NB4 (cell line): Measurements from ENCODE around the gene SULT1A1.

Experiments
- CTCF ChIP-seq: IDR thresholded peaks from one replicate; pipeline ENCODE4 v1.5.1; 2012; ENCODE audit warnings: low read depth, low read length
- POLR2A ChIP-seq: IDR thresholded peaks from 2 replicates; pipeline ENCODE4 v1.6.1; 2011; ENCODE audit warnings: mild to moderate bottlenecking; ENCODE audit not compliant: insufficient read length; ENCODE audit errors: extremely low read depth
- TF ChIP-seq, protein P1 (sequence below): IDR thresholded peaks from 2 replicates; pipeline ENCODE4 v1.6.1; 2011; ENCODE audit warnings: low read depth, low read length

DNA sequence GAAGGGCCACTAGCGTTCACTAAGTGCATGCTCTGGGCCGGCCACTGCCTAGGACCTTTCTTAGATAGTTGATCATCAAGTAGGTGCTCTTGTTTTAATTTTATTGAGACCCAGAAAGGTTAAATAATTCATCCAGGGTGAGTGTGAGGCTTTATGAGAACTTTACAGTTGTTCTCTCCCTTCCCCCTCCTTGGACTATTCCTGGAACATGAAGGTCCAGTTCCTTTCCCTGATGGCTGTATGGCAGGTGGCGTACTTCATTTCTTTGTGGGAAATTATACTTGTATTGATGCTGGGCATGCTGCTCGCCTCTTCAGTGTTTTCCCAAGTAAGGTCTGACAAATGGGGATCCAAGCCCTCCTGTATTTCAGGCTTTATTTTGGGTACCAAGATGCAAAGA lies 47.6 kb downstream of the SULT1A1 start:
- TF ChIP-seq POLR2A: no peak
- TF ChIP-seq CTCF: no peak
- TF ChIP-seq, protein P1, sequence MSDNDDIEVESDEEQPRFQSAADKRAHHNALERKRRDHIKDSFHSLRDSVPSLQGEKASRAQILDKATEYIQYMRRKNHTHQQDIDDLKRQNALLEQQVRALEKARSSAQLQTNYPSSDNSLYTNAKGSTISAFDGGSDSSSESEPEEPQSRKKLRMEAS: no peak
